Stomach (tissue), 9 donors: Measurements from ENCODE around the gene ESRRG. TPM values are rescaled to one million over a fixed set of nuclear protein-coding genes. Genes with fewer than 3 reads are reported as not detected.

Experiments
- DNase-seq, 2 donors: peaks; one replicate each; pipeline versions ENCODE4 v3.0.0 to v3.0.0-alpha.2; 2013 to 2019
- H3K27ac ChIP-seq, 5 donors: fragments of 200-600 bp in 4 of 5; sonication (generic) in 4 of 5; one replicate each; pipeline ENCODE4 v1.5.1; 2013 to 2019; ENCODE audit warnings: mild to moderate bottlenecking in 1 of 5, moderate library complexity in 1 of 5
- H3K27me3 ChIP-seq, 3 donors: fragments of 200-600 bp; sonication (generic); one replicate each; pipeline ENCODE4 v1.5.1; 2017 to 2019; ENCODE audit warnings: mixed run types in 1 of 3
- H3K36me3 ChIP-seq, 4 donors: fragments of 200-600 bp; sonication (generic); 1 replicate in 3 of 4; 2 replicates in 1 of 4; pipeline ENCODE4 v1.5.1; 2016 to 2019
- H3K4me1 ChIP-seq, 4 donors: fragments of 200-600 bp; sonication (generic); one replicate each; pipeline ENCODE4 v1.5.1; 2016 to 2019
- H3K4me3 ChIP-seq, 4 donors: fragments of 200-600 bp; sonication (generic) in 3 of 4; one replicate each; pipeline ENCODE4 v1.5.1; 2016 to 2019; ENCODE audit warnings: mild to moderate bottlenecking in 1 of 4
- H3K9me3 ChIP-seq, 4 donors: fragments of 200-600 bp; sonication (generic); one replicate each; pipeline ENCODE4 v1.5.1; 2016 to 2019
- EP300 ChIP-seq: sonication (generic); formaldehyde crosslinking; IDR thresholded peaks from one replicate; pipeline ENCODE4 v1.6.1; 2017; ENCODE audit warnings: antibody characterized with exemption
- POLR2A ChIP-seq, 4 donors: fragments of 450-650 bp; IDR thresholded peaks; one replicate each; pipeline ENCODE4 v1.6.1; 2016; ENCODE audit warnings: antibody characterized with exemption in 4 of 4, control low read depth in 2 of 4, mild to moderate bottlenecking in 1 of 4, moderate library complexity in 1 of 4
- POLR2AphosphoS5 ChIP-seq, 3 donors: sonication (generic); formaldehyde crosslinking; IDR thresholded peaks; one replicate each; pipeline ENCODE4 v1.6.1; 2016; ENCODE audit warnings: antibody characterized with exemption in 3 of 3
- WGBS, 5 donors: extraction: QIAGEN DNeasy Blood & Tissue Kit in 3 of 5; methylation state at CpG; one replicate each; pipeline versions ENCODE4 v1.1.5 to v1.1.7; 2013 to 2018; 5-methylcytosine and 5-hydroxymethylcytosine counted together
- intact Hi-C: fragments of 100-400 bp; cut with DNase I; formaldehyde crosslinking; loops from one replicate; pipeline ENCODE4 v1.15.1; 2023; ENCODE audit warnings: low total_unique reads
- polyA plus RNA-seq, 3 donors: library from polyadenylated mRNA; stranded (reverse); fragments of 200-250 nt; gene quantifications; one replicate each; pipeline ENCODE4 v1.2.3, GENCODE V29; 2013
- total RNA-seq, 5 donors: library from RNA; depleted of rRNA; stranded (reverse); fragments of >200 nt; gene quantifications; one replicate each; pipeline versions ENCODE4 v1.1.0 to v1.2.3, GENCODE V29; 2014 to 2016
- TF ChIP-seq, protein P1 (sequence below), 7 experiments: fragments of 450-650 bp in 4 of 7; fragments of 200-600 bp in 3 of 7; sonication (generic) in 3 of 7; IDR thresholded peaks; one replicate each; pipeline ENCODE4 v1.5.1; 2016 to 2019; ENCODE audit warnings: antibody characterized with exemption in 7 of 7, control low read depth in 2 of 7, mild to moderate bottlenecking in 1 of 7
- donor health status: healthy with polysubstance abuse.
- donor health status: Bipolar disorder and iron deficiency.
- donor health status: healthy.

The ESRRG gene
- total and polyA plus RNA-seq, 8 donors, result 0.29 to 247 (median 34.2) TPM

DNA sequence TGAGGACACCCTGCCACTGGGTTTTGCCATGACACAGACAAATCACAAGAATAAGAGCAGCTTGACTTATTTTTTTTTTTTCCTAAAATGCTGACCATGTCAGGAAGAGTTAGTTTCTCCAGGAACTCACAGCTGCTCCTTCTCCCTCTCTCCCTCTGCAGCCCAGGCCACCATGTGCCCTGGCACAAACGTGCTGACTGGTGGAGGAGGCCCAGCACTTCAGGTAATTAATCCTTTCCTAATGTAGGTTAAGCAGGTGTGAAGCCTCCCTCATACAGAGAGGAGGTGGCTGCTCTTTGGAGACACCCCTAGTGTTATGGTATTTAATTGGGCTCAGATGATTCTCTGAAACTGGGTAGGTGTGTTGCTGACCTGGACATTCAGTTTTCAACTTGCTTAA, 170.2 kb downstream of the ESRRG start:
- Histone ChIP-seq H3K27ac (no peak overlapping the region), H3K36me3 (no peaks in the 10 kb centered on the region), H3K4me1 (no peaks in the 10 kb centered on the region), H3K9me3 (no peaks in the 10 kb centered on the region), H3K4me3 (no peak overlapping the region), H3K27me3 (no peaks in the 10 kb centered on the region)
- TF ChIP-seq POLR2A (IDR thresholded peaks at IDR 0.05) (no peak), EP300 (no peak), POLR2AphosphoS5 (IDR thresholded peaks at IDR 0.05) (no peak)
- TF ChIP-seq, protein P1, sequence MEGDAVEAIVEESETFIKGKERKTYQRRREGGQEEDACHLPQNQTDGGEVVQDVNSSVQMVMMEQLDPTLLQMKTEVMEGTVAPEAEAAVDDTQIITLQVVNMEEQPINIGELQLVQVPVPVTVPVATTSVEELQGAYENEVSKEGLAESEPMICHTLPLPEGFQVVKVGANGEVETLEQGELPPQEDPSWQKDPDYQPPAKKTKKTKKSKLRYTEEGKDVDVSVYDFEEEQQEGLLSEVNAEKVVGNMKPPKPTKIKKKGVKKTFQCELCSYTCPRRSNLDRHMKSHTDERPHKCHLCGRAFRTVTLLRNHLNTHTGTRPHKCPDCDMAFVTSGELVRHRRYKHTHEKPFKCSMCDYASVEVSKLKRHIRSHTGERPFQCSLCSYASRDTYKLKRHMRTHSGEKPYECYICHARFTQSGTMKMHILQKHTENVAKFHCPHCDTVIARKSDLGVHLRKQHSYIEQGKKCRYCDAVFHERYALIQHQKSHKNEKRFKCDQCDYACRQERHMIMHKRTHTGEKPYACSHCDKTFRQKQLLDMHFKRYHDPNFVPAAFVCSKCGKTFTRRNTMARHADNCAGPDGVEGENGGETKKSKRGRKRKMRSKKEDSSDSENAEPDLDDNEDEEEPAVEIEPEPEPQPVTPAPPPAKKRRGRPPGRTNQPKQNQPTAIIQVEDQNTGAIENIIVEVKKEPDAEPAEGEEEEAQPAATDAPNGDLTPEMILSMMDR (IDR thresholded peaks at IDR 0.05), result no peak
- WGBS, 5 donors, result 53 to 74% (median 62%) methylated on average over 1 of the region's 1 CpG
- intact Hi-C loops, result no loop called here
- no peak for DNase-seq

DNA sequence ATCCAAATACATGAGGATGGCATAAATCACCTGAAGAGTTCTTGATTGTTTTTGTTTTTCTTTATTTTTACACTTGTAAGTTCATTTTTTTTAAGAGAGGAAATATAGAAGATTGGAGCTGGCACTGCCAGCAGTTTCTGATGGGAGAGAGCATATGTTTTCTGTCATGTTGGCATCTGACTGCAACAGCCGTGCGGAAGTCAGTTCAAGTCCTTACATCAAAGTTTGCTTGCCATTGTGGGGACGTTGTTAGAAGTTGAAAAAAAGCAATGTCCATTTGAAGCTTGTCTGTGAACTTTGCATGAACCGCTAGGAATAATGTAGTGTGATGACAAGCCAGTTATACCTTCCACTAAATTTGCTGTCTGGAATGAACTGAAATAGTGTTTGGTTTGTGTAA, 173.4 kb downstream of the ESRRG start:
- Histone ChIP-seq H3K27me3 (no peaks in the 10 kb centered on the region), H3K27ac (no peak overlapping the region), H3K9me3 (no peaks in the 10 kb centered on the region), H3K4me3 (no peak overlapping the region), H3K4me1 (no peaks in the 10 kb centered on the region), H3K36me3 (no peaks in the 10 kb centered on the region)
- intact Hi-C loops, result no loop called here
- DNase-seq, result peak in 1 of 2 donors; percentile 25
- 59 to 86% (median 84%) methylated on average over 4 of the region's 4 CpGs for WGBS, 5 donors
- no peak for TF ChIP-seq POLR2A (IDR thresholded peaks at IDR 0.05)
- TF ChIP-seq, protein P1 (IDR thresholded peaks at IDR 0.05), result no peak
- no peak for TF ChIP-seq EP300
- no peak for TF ChIP-seq POLR2AphosphoS5 (IDR thresholded peaks at IDR 0.05)

DNA sequence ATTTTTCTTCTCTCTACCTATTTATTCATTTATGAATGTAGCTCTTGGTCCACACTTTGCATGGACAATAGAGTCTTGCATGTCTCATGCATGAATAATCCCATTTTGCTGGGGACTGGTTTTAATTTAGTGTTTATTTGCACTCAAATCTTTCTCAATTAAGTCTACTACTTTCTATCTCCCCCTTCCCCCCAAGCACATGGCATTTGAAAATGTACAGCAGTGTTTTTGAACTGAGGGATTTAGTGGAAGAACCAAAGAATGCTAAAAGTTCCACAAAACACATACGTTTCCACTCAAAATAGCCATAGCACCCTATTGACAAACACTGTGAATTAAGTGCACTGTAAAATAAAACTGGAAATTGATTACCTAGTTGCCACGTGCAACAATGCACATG, 180.5 kb downstream of the ESRRG start:
- no peak overlapping the region for H3K27ac ChIP-seq
- no peaks in the 10 kb centered on the region for H3K36me3 ChIP-seq
- no peaks in the 10 kb centered on the region for H3K27me3 ChIP-seq
- DNase-seq, result no peak
- intact Hi-C loops, result no loop called here
- no peaks in the 10 kb centered on the region for H3K9me3 ChIP-seq
- 57 to 76% (median 68%) methylated on average over 2 of the region's 2 CpGs for WGBS, 5 donors
- no peaks in the 10 kb centered on the region for H3K4me1 ChIP-seq
- H3K4me3 ChIP-seq, result no peak overlapping the region
- TF ChIP-seq EP300 (no peak), POLR2AphosphoS5 (IDR thresholded peaks at IDR 0.05) (no peak), POLR2A (IDR thresholded peaks at IDR 0.05) (no peak)
- TF ChIP-seq, protein P1 (IDR thresholded peaks at IDR 0.05), result no peak

DNA sequence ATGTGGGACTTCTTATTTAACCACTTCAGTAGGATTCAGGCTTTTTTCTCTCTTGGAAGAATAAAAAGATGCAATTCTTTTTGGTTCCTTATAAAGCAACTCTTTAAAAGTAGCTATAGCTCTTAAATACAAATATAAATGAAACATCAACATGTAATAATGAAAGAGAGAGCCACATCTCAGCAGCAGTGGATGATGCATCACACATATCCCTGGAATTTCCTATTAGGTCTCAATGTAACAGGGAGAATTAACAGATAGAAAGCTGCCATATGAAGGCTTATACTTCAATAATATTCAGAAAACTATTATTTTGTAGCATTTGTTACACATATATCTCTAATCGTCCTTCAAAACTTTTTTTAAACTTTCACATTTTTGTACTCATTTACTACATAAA, 181.0 kb downstream of the ESRRG start:
- Histone ChIP-seq H3K4me1 (no peaks in the 10 kb centered on the region), H3K27ac (no peak overlapping the region), H3K36me3 (no peaks in the 10 kb centered on the region), H3K9me3 (no peaks in the 10 kb centered on the region), H3K27me3 (no peaks in the 10 kb centered on the region), H3K4me3 (no peak overlapping the region)
- WGBS, 5 donors, result 76 to 96% (median 88%) methylated on average over 1 of the region's 1 CpG
- DNase-seq, result no peak
- intact Hi-C loops, result no loop called here
- TF ChIP-seq POLR2A (IDR thresholded peaks at IDR 0.05) (no peak), EP300 (no peak), POLR2AphosphoS5 (IDR thresholded peaks at IDR 0.05) (no peak)
- TF ChIP-seq, protein P1 (IDR thresholded peaks at IDR 0.05), result no peak
